22Rv1 (cell line): ENCODE data around the gene CCDC78.

ENCODE experiments used
- CTCF ChIP-seq: fragments of 450-650 bp; IDR thresholded peaks from 2 replicates; pipeline ENCODE4 v1.5.1; 2017; ENCODE audit warnings: mild to moderate bottlenecking
- ZFX ChIP-seq: fragments of 450-650 bp; IDR thresholded peaks from 2 replicates; pipeline ENCODE4 v1.6.1; 2017; ENCODE audit warnings: antibody characterized with exemption, borderline replicate concordance

- TF ChIP-seq CTCF (peak; percentile 80), ZFX (no peak)
These were observed 7.4 kb upstream of the CCDC78 start for GRCh38 chr16:733382-734207.
